GM23248 (cell line): ENCODE results near the gene LPO. TPM values are rescaled to one million over a fixed set of nuclear protein-coding genes. Genes with fewer than 3 reads are reported as not detected.
A peak's percentile ranks its signal among the peaks of the same experiment; 100 is the strongest.

ENCODE experiments used
- DNase-seq: peaks from one replicate; pipeline ENCODE4 v3.0.0-alpha.2; 2015
- H2AFZ ChIP-seq: fragments of 200-600 bp; sonication (generic); 2 replicates; pipeline ENCODE4 v1.6.1; 2016; ENCODE audit warnings: antibody characterized with exemption
- H3F3A ChIP-seq: fragments of 200-600 bp; sonication (generic); 2 replicates; pipeline ENCODE4 v1.6.1; 2016; ENCODE audit warnings: mild to moderate bottlenecking, antibody characterized with exemption, mixed run types; ENCODE audit not compliant: insufficient read depth
- H3K27ac ChIP-seq: fragments of 200-600 bp; sonication (generic); 2 replicates; pipeline ENCODE4 v1.5.1; 2016; ENCODE audit warnings: mild to moderate bottlenecking
- H3K27me3 ChIP-seq: fragments of 200-600 bp; sonication (generic); replicated peaks from 2 replicates; pipeline ENCODE4 v1.6.1; 2016; ENCODE audit warnings: mild to moderate bottlenecking; ENCODE audit not compliant: insufficient read depth
- H3K36me3 ChIP-seq: fragments of 200-600 bp; sonication (generic); 2 replicates; pipeline ENCODE4 v1.6.1; 2016; ENCODE audit warnings: low read depth, mild to moderate bottlenecking
- H3K4me1 ChIP-seq: fragments of 200-600 bp; sonication (generic); 2 replicates; pipeline ENCODE4 v1.6.1; 2016; ENCODE audit warnings: mild to moderate bottlenecking; ENCODE audit not compliant: insufficient read depth
- H3K4me2 ChIP-seq: fragments of 200-600 bp; sonication (generic); one replicate; pipeline ENCODE4 v1.6.1; 2016; ENCODE audit warnings: mild to moderate bottlenecking; ENCODE audit not compliant: unreplicated experiment
- H3K4me3 ChIP-seq: fragments of 200-600 bp; sonication (generic); 2 replicates; pipeline ENCODE4 v1.5.1; 2016; ENCODE audit warnings: mild to moderate bottlenecking
- H3K79me2 ChIP-seq: fragments of 200-600 bp; sonication (generic); 2 replicates; pipeline ENCODE4 v1.6.1; 2016; ENCODE audit warnings: mild to moderate bottlenecking; ENCODE audit not compliant: insufficient read depth
- H3K9ac ChIP-seq: fragments of 200-600 bp; sonication (generic); 2 replicates; pipeline ENCODE4 v1.6.1; 2016; ENCODE audit warnings: mild to moderate bottlenecking
- H3K9me2 ChIP-seq: fragments of 200-600 bp; sonication (generic); 2 replicates; pipeline ENCODE4 v1.6.1; 2016; ENCODE audit warnings: mixed run types, mild to moderate bottlenecking, moderate library complexity; ENCODE audit not compliant: insufficient read depth
- H3K9me3 ChIP-seq: fragments of 200-600 bp; sonication (generic); one replicate; pipeline ENCODE4 v1.6.1; 2017; ENCODE audit warnings: low read depth
- H4K20me1 ChIP-seq: fragments of 200-600 bp; sonication (generic); 2 replicates; pipeline ENCODE4 v1.6.0; 2016; ENCODE audit not compliant: insufficient read depth
- EZH2 ChIP-seq: fragments of 200-600 bp; sonication (generic); IDR thresholded peaks from 2 replicates; pipeline ENCODE4 v1.6.1; 2018; ENCODE audit warnings: antibody characterized with exemption, mild to moderate bottlenecking; ENCODE audit not compliant: insufficient read depth, poor library complexity, severe bottlenecking
- EZH2phosphoT487 ChIP-seq: fragments of 200-600 bp; sonication (generic); IDR thresholded peaks from 2 replicates; pipeline ENCODE4 v1.6.1; 2018; ENCODE audit warnings: antibody characterized with exemption, moderate library complexity, mild to moderate bottlenecking, low read depth; ENCODE audit not compliant: insufficient read depth
- WGBS, 2 experiments: methylation state at CpG; one replicate each; pipeline ENCODE4 v1.1.6; 2015 to 2017; ENCODE audit warnings: low lambda C conversion rate in 2 of 2, low coverage in 1 of 2; ENCODE audit errors: missing lambda C conversion rate in 2 of 2; 5-methylcytosine and 5-hydroxymethylcytosine counted together
- in situ Hi-C: fragments of 300-500 bp; cut with MboI; formaldehyde crosslinking; loops from 2 replicates; pipeline ENCODE4 v1.15.0; 2020
- polyA plus RNA-seq: library from polyadenylated mRNA; unstranded; fragments of >200 nt; fragmentation: Nextera tagmentation; extraction: Ambion mirVana; gene quantifications from 2 replicates; pipeline ENCODE4 v1.2.1, GENCODE V29; 2016
- total RNA-seq: library from RNA; depleted of rRNA; stranded (reverse); fragments of >200 nt; shearing (Covaris generic); gene quantifications from 2 replicates; pipeline ENCODE4 v1.2.3, GENCODE V29; 2014

The LPO gene
- total and polyA plus RNA-seq, 2 experiments from 2014 or later, result 0.11 TPM; not detected in 1

- Histone ChIP-seq H3F3A (no peaks in the 10 kb centered on the region), H3K79me2 (no peaks in the 10 kb centered on the region), H3K9ac (no peak overlapping the region), H3K4me2 (no peak overlapping the region), H2AFZ (no peak overlapping the region), H3K4me3 (no peak overlapping the region), H3K9me3 (no peaks in the 10 kb centered on the region), H3K4me1 (no peaks in the 10 kb centered on the region), H3K27ac (no peak overlapping the region), H4K20me1 (no peaks in the 10 kb centered on the region), H3K36me3 (no peaks in the 10 kb centered on the region), H3K9me2 (no peaks in the 10 kb centered on the region), H3K27me3 (peaks cover 27% of the 10 kb centered on the region)
- TF ChIP-seq EZH2phosphoT487 (no peak), EZH2 (no peak)
- no peak for DNase-seq
- in situ Hi-C loops, result no loop called here
- WGBS, 2 experiments, result 92 to 93% methylated on average over 10 of the region's 10 CpGs
Measured at GRCh38 chr17:58247511-58248363, 9.4 kb downstream of the LPO start.

DNA sequence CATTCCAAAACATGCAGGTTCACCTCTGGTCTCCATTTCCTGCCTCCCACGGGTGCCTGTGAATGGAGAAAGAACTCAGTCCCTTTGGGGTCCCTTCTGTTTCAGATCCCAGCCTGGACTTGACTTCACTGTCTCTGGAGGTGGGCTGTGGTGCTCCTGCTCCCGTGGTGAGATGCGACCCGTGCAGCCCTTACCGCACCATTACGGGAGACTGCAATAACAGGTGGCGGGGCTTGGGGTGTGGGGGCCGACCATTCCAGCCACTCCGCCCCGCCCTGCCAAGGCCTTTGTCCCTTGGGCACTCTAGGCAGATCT lies 10.5 kb downstream of the LPO start:
- Histone ChIP-seq H3K9me3 (no peaks in the 10 kb centered on the region), H4K20me1 (no peaks in the 10 kb centered on the region), H3K79me2 (no peaks in the 10 kb centered on the region), H3K4me2 (peak overlapping the region; percentile 84), H3K36me3 (no peaks in the 10 kb centered on the region), H3K4me1 (no peaks in the 10 kb centered on the region), H3K9ac (no peak overlapping the region), H3F3A (no peaks in the 10 kb centered on the region), H3K9me2 (no peaks in the 10 kb centered on the region), H3K27ac (no peak overlapping the region), H3K4me3 (no peak overlapping the region; the same call in 1 of the 2 replicates), H3K27me3 (peaks cover 27% of the 10 kb centered on the region), H2AFZ (peak overlapping the region; percentile 79)
- no peak for DNase-seq
- WGBS, 2 experiments, result 8 to 14% methylated on average over 9 to 10 of the region's 10 CpGs
- TF ChIP-seq EZH2phosphoT487 (no peak), EZH2 (no peak)
- in situ Hi-C loops, result no loop called here

- DNase-seq, result peak; percentile 72
- H3K4me1 ChIP-seq, result no peaks in the 10 kb centered on the region
- no peaks in the 10 kb centered on the region for H3K36me3 ChIP-seq
- peak overlapping the region; percentile 49 for H3K9ac ChIP-seq
- WGBS, 2 experiments, result 7% methylated on average over 34 to 54 of the region's 57 CpGs
- no peak overlapping the region for H3K27ac ChIP-seq
- H3K79me2 ChIP-seq, result no peaks in the 10 kb centered on the region
- H2AFZ ChIP-seq, result peak overlapping the region; percentile 79
- no peaks in the 10 kb centered on the region for H3F3A ChIP-seq
- TF ChIP-seq EZH2 (no peak), EZH2phosphoT487 (no peak)
- peaks cover 27% of the 10 kb centered on the region for H3K27me3 ChIP-seq
- no peaks in the 10 kb centered on the region for H3K9me3 ChIP-seq
- peak overlapping the region; percentile 73 for H3K4me3 ChIP-seq
- no peaks in the 10 kb centered on the region for H3K9me2 ChIP-seq
- in situ Hi-C loops, result no loop called here
- H4K20me1 ChIP-seq, result no peaks in the 10 kb centered on the region
- peak overlapping the region; percentile 84 for H3K4me2 ChIP-seq
Measured at GRCh38 chr17:58249270-58250133, 11.1 kb downstream of the LPO start.

DNA sequence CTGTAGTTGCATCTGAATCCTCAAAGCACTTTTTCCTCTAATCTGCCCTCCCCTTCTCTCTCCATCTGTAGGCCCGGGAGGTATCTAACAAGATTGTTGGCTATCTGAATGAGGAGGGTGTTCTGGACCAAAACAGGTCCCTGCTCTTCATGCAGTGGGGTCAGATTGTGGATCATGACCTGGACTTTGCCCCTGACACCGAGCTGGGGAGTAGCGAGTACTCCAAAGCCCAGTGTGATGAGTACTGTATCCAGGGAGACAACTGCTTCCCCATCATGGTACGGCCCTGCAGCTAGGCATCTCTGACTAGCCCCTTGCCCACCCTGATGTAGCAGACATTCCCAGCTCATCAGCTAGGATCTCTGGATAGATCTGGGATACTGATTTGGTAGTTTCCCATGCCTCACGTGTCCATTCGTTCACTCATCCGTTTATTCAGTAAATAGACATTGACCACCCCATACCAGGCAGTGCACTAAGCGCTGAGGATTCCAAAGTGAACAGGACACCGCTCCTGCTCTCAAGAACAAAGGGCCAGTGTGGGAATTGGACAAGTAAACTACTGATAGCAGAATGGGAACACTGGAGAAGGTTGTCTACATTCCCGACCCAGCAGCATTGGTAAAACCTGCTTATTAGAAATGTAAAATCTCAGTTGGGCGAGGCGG lies 12.1 kb downstream of the LPO start:
- Histone ChIP-seq H3K4me3 (no peak overlapping the region), H3K79me2 (no peaks in the 10 kb centered on the region), H3K4me2 (no peak overlapping the region), H3K36me3 (no peaks in the 10 kb centered on the region), H2AFZ (no peak overlapping the region), H4K20me1 (no peaks in the 10 kb centered on the region), H3K9me3 (no peaks in the 10 kb centered on the region), H3K4me1 (no peaks in the 10 kb centered on the region), H3K9ac (no peak overlapping the region), H3F3A (no peaks in the 10 kb centered on the region), H3K27ac (no peak overlapping the region), H3K9me2 (no peaks in the 10 kb centered on the region), H3K27me3 (peaks cover 21% of the 10 kb centered on the region)
- no peak for DNase-seq
- TF ChIP-seq EZH2, result no peak
- TF ChIP-seq EZH2phosphoT487, result no peak
- WGBS, 2 experiments, result 83 to 86% methylated on average over 12 of the region's 12 CpGs
- in situ Hi-C loops, result no loop called here
